Gastroesophageal sphincter (tissue), 4 donors: ENCODE results near the gene PAM. TPM values are rescaled to one million over a fixed set of nuclear protein-coding genes. Genes with fewer than 3 reads are reported as not detected.

ENCODE experiments used
- ATAC-seq: fragments of 150-250 bp; one replicate; pipeline ENCODE4 v1.9.1; 2016; ENCODE audit warnings: mild to moderate bottlenecking, moderate library complexity
- H3K27ac ChIP-seq, 4 donors: fragments of 200-600 bp; sonication (generic) in 3 of 4; 1 replicate in 3 of 4; 2 replicates in 1 of 4; pipeline ENCODE4 v1.5.1; 2016 to 2019
- H3K27me3 ChIP-seq: fragments of 200-600 bp; sonication (generic); one replicate; pipeline ENCODE4 v1.5.1; 2019
- H3K36me3 ChIP-seq, 2 donors: fragments of 200-600 bp; sonication (generic); one replicate each; pipeline ENCODE4 v1.5.1; 2019; ENCODE audit warnings: control low read depth in 1 of 2
- H3K4me1 ChIP-seq, 3 donors: fragments of 200-600 bp; sonication (generic); 1 replicate in 2 of 3; 2 replicates in 1 of 3; pipeline ENCODE4 v1.5.1; 2016 to 2019; ENCODE audit warnings: control low read depth in 2 of 3
- H3K4me3 ChIP-seq, 2 donors: fragments of 200-600 bp; sonication (generic); one replicate each; pipeline ENCODE4 v1.5.1; 2019; ENCODE audit warnings: mild to moderate bottlenecking in 1 of 2, moderate library complexity in 1 of 2
- H3K9me3 ChIP-seq, 3 donors: fragments of 200-600 bp; sonication (generic); one replicate each; pipeline ENCODE4 v1.5.1; 2017 to 2019; ENCODE audit warnings: control low read depth in 2 of 3
- CTCF ChIP-seq, 4 experiments: fragments of 200-600 bp in 2 of 4; fragments of 450-650 bp in 2 of 4; sonication (generic) in 1 of 4; IDR thresholded peaks; one replicate each; pipeline ENCODE4 v1.5.1; 2017 to 2019; ENCODE audit warnings: antibody characterized with exemption in 4 of 4, mild to moderate bottlenecking in 2 of 4, moderate library complexity in 2 of 4
- EP300 ChIP-seq: sonication (generic); formaldehyde crosslinking; IDR thresholded peaks from one replicate; pipeline ENCODE4 v1.6.1; 2017; ENCODE audit warnings: antibody characterized with exemption, mild to moderate bottlenecking
- POLR2A ChIP-seq, 2 donors: fragments of 450-650 bp; IDR thresholded peaks; one replicate each; pipeline ENCODE4 v1.6.1; 2017; ENCODE audit warnings: antibody characterized with exemption in 2 of 2, mild to moderate bottlenecking in 2 of 2, moderate library complexity in 1 of 2
- POLR2AphosphoS5 ChIP-seq: sonication (generic); formaldehyde crosslinking; IDR thresholded peaks from one replicate; pipeline ENCODE4 v1.6.1; 2017; ENCODE audit warnings: antibody characterized with exemption
- WGBS, 2 donors: methylation state at CpG; one replicate each; pipeline ENCODE4 v1.1.5; 2018; ENCODE audit warnings: low coverage in 1 of 2; 5-methylcytosine and 5-hydroxymethylcytosine counted together
- total RNA-seq, 4 donors: library from RNA; depleted of rRNA; stranded (reverse); fragments of >200 nt; gene quantifications; one replicate each; pipeline ENCODE4 v1.1.0, GENCODE V29; 2016

PAM gene
- total RNA-seq, 4 donors from 2014 or later, result 247 to 404 (median 311) TPM

DNA sequence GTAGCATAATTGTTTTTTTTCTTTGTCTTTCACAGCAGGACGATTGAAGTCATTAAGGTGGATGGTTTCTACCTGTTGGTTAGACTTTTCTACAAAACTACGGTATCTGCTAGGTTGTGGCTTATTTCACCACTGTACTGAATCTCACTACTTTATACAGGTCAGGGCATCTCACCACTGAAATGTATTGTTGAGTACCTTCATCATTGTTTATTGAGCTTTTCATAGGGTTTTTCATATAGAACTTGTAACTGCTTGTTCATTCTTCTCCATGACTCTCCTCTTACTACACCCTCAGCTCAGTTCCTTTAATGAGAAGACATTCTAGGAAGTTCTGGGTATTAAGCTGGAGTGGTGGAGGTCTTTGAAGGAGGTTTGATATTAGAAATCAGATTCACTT is 75.1 kb downstream of the PAM start:
- Histone ChIP-seq H3K4me1 (no peaks in the 10 kb centered on the region), H3K9me3 (no peaks in the 10 kb centered on the region), H3K27ac (no peak overlapping the region), H3K4me3 (no peak overlapping the region), H3K36me3 (no peaks in the 10 kb centered on the region), H3K27me3 (no peaks in the 10 kb centered on the region)
- ATAC-seq, result no peak
- 89 to 93% methylated on average over 2 of the region's 2 CpGs for WGBS, 2 donors
- no peak for TF ChIP-seq CTCF (IDR thresholded peaks at IDR 0.05)
- TF ChIP-seq EP300, result no peak
- no peak for TF ChIP-seq POLR2A (IDR thresholded peaks at IDR 0.05)
- no peak for TF ChIP-seq POLR2AphosphoS5

DNA sequence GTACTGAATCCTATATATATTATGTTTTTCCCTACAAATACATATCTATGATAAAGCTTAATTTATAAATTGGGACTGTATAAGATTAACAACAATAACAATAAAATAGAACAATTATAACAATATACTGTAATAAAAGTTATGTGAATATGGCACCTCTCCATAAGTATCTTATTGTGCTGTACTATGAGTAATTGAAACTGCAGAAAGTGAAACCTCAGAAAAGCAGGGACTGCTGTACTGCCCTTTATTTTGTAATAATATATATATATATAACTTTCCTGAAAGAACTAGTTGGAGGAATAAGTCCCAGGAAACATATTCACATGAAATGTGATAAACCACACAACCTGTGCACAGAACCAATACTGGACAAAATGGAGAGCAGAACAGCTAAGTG is 77.3 kb downstream of the PAM start:
- Histone ChIP-seq H3K27ac (no peak overlapping the region), H3K36me3 (no peaks in the 10 kb centered on the region), H3K9me3 (no peaks in the 10 kb centered on the region), H3K4me1 (no peaks in the 10 kb centered on the region), H3K4me3 (no peak overlapping the region), H3K27me3 (no peaks in the 10 kb centered on the region)
- TF ChIP-seq POLR2AphosphoS5, result no peak
- no peak for TF ChIP-seq EP300
- TF ChIP-seq CTCF (IDR thresholded peaks at IDR 0.05), result no peak
- TF ChIP-seq POLR2A (IDR thresholded peaks at IDR 0.05), result no peak
- no peak for ATAC-seq

DNA sequence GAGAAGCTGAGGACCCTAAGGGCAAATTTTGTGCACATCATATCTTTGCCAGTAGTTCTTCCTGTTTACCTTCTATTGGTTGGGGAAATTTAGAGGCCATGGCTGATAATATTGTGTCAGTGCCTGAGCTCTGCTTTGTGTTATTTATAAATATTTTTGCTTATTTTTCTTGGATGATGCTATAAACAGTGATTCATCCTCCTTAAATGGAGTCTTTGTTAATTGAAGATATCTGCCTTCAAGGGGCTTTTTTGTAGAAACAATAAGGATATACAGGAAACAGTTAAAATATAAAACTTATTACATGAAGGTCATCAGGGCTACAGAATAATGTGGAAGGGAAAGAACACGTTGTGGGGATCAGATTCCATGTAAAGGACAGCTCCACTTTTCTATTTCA is 78.0 kb downstream of the PAM start:
- TF ChIP-seq CTCF (IDR thresholded peaks at IDR 0.05) (no peak), POLR2AphosphoS5 (no peak), POLR2A (IDR thresholded peaks at IDR 0.05) (no peak), EP300 (no peak)
- Histone ChIP-seq H3K4me1 (no peaks in the 10 kb centered on the region), H3K9me3 (no peaks in the 10 kb centered on the region), H3K27me3 (no peaks in the 10 kb centered on the region), H3K27ac (no peak overlapping the region), H3K4me3 (no peak overlapping the region), H3K36me3 (no peaks in the 10 kb centered on the region)
- 60 to 64% methylated on average over 1 of the region's 1 CpG for WGBS, 2 donors
- no peak for ATAC-seq

- H3K9me3 ChIP-seq, result no peaks in the 10 kb centered on the region
- no peaks in the 10 kb centered on the region for H3K36me3 ChIP-seq
- WGBS, 2 donors, result 85 to 100% methylated on average over 1 of the region's 1 CpG
- H3K4me3 ChIP-seq, result no peak overlapping the region
- no peak for ATAC-seq
- no peak for TF ChIP-seq EP300
- no peak for TF ChIP-seq CTCF (IDR thresholded peaks at IDR 0.05)
- no peak for TF ChIP-seq POLR2A (IDR thresholded peaks at IDR 0.05)
- TF ChIP-seq POLR2AphosphoS5, result no peak
- H3K4me1 ChIP-seq, result no peaks in the 10 kb centered on the region
- no peak overlapping the region for H3K27ac ChIP-seq
- H3K27me3 ChIP-seq, result no peaks in the 10 kb centered on the region
These were observed 79.4 kb downstream of the PAM start for GRCh38 chr5:102834438-102834964.

DNA sequence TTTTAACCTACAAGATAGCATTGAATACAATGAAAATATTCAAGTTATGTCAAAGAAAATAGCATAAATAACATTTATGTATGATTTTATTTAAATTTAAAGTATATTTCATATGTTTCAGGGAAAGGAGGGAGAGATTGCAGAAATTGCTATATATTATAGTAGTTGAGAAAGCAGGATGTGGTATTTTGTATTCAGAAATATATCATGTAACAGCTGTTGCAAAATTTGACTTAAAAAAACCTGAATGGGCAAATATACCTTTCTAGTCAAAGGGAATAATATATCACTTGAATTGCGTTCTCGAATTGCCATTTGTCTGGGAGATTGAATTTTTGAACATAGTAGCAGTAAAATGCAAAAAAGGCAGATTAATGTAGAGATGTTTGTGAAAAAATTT is 80.6 kb downstream of the PAM start:
- ATAC-seq, result no peak
- Histone ChIP-seq H3K4me1 (no peaks in the 10 kb centered on the region), H3K9me3 (no peaks in the 10 kb centered on the region), H3K4me3 (no peak overlapping the region), H3K27ac (no peak overlapping the region), H3K27me3 (no peaks in the 10 kb centered on the region), H3K36me3 (no peaks in the 10 kb centered on the region)
- WGBS, 2 donors, result 88 to 95% methylated on average over 2 of the region's 2 CpGs
- no peak for TF ChIP-seq CTCF (IDR thresholded peaks at IDR 0.05)
- no peak for TF ChIP-seq POLR2AphosphoS5
- no peak for TF ChIP-seq POLR2A (IDR thresholded peaks at IDR 0.05)
- no peak for TF ChIP-seq EP300
